ENCODE measurements around the gene FERMT1.
"Not testable (repeated sequence)": the region's sequence is repeated elsewhere in the genome, so short reads cannot be mapped to it uniquely, and the experiment has no call there.

FERMT1 gene

GRCh38 chr20:6058684-6059295 lies 64.0 kb downstream of the FERMT1 start:
- TF ChIP-seq, protein P1, sequence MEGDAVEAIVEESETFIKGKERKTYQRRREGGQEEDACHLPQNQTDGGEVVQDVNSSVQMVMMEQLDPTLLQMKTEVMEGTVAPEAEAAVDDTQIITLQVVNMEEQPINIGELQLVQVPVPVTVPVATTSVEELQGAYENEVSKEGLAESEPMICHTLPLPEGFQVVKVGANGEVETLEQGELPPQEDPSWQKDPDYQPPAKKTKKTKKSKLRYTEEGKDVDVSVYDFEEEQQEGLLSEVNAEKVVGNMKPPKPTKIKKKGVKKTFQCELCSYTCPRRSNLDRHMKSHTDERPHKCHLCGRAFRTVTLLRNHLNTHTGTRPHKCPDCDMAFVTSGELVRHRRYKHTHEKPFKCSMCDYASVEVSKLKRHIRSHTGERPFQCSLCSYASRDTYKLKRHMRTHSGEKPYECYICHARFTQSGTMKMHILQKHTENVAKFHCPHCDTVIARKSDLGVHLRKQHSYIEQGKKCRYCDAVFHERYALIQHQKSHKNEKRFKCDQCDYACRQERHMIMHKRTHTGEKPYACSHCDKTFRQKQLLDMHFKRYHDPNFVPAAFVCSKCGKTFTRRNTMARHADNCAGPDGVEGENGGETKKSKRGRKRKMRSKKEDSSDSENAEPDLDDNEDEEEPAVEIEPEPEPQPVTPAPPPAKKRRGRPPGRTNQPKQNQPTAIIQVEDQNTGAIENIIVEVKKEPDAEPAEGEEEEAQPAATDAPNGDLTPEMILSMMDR (IDR thresholded peaks at IDR 0.05; ENCODE audit: low read depth, low read length): no peak
- no peak overlapping the region for H3K4me3 ChIP-seq (ENCODE audit: low read depth, low read length)
- in situ Hi-C loops (cut with HindIII; ENCODE audit: low sequenced_read_pairs): no loop called here
- no peak for DNase-seq (ENCODE audit: low read depth, low spot score)

GRCh38 chr20:6057691-6058090 lies 65.1 kb downstream of the FERMT1 start:
- DNase-seq (ENCODE audit: low read depth, low spot score): no peak
- TF ChIP-seq, protein P1 (IDR thresholded peaks at IDR 0.05; ENCODE audit: low read depth, low read length): no peak
- in situ Hi-C loops (cut with HindIII; ENCODE audit: low sequenced_read_pairs): no loop called here
- H3K4me3 ChIP-seq (ENCODE audit: low read depth, low read length): no peak overlapping the region

GRCh38 chr20:6057139-6057538 lies 65.7 kb downstream of the FERMT1 start:
- in situ Hi-C loops (cut with HindIII; ENCODE audit: low sequenced_read_pairs): no loop called here
- TF ChIP-seq, protein P1 (IDR thresholded peaks at IDR 0.05; ENCODE audit: low read depth, low read length): no peak
- DNase-seq (ENCODE audit: low read depth, low spot score): no peak

GRCh38 chr20:6055981-6056569 lies 66.8 kb downstream of the FERMT1 start:
- in situ Hi-C loops (cut with HindIII; ENCODE audit: low sequenced_read_pairs): no loop called here

More at GRCh38 chr20:6057139-6057538, 65.7 kb downstream of the FERMT1 start:
- no peak overlapping the region for H3K4me3 ChIP-seq (ENCODE audit: low read depth, low read length)

DNA sequence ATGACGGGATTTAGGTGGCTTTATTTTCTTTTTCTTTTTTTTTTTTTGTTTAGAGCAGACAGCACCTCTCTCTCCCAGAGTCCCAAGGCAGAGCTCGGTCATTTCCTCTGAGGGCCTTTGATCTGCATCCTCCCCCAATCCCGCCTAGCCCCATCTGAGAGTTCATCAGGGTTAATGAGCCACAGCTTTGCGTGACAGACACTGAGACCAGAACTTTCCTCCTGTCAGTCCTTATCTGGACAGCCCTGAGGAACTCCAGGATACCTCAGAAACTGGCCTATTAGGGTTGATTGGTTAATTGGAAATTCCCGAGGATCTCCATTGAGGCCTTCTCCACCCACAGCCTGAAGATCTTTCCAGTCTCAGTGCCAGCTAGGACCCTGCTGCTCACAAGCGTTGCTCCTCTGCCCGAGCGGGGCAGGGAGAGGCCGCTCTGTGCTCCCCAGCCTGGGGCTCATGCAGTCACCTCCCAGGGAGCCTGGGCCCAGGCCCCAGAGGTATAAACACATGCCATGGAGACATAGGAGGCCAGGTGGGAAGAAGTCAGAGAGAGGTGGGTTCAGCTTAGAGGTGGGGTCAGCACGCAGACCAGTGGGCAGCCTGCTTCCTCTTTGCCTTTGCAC lies 67.6 kb downstream of the FERMT1 start:
- TF ChIP-seq, protein P1 (IDR thresholded peaks at IDR 0.05; ENCODE audit: low read depth, low read length): no peak
- no peak overlapping the region for H3K4me3 ChIP-seq (ENCODE audit: low read depth, low read length)
- DNase-seq (ENCODE audit: low read depth, low spot score): no peak
- in situ Hi-C loops (cut with HindIII; ENCODE audit: low sequenced_read_pairs): no loop called here

More at GRCh38 chr20:6055981-6056569, 66.8 kb downstream of the FERMT1 start:
- TF ChIP-seq, protein P1 (IDR thresholded peaks at IDR 0.05; ENCODE audit: low read depth, low read length): no peak
- no peak overlapping the region for H3K4me3 ChIP-seq (ENCODE audit: low read depth, low read length)
- DNase-seq (ENCODE audit: low read depth, low spot score): no peak

GRCh38 chr20:6054689-6055051 lies 68.2 kb downstream of the FERMT1 start:
- DNase-seq (ENCODE audit: low read depth, low spot score); in situ Hi-C loops (cut with HindIII; ENCODE audit: low sequenced_read_pairs); H3K4me3 ChIP-seq (ENCODE audit: low read depth, low read length): not testable (repeated sequence)

Measured in astrocyte of the spinal cord (primary cell).